ENCODE measurements around the gene FILIP1. TPM values are rescaled to one million over a fixed set of nuclear protein-coding genes. Genes with fewer than 3 reads are reported as not detected.

FILIP1 gene
- total RNA-seq, 1 experiment from 2014 or later: not detected

DNA sequence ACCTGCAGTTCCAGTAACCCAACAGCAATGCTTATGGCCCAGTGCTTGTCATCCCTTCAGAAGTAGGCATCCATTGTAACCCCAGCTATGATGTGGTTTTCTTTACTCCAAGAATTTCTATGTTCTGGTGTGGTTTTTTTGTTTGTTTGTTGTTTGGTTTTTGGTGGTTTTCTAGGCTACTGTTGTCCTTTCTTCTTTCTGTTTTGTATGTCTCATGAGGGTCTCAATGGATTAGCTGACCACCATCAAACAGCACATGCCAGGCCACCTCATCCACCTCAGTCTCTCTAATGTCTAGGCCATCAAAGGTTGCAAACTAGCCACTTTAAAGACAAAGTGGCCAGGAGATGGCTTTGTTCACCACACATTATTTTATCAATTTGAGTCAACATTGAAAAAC lies 149.6 kb downstream of the FILIP1 start:
- DNase-seq (ENCODE audit: low read depth): no peak

DNA sequence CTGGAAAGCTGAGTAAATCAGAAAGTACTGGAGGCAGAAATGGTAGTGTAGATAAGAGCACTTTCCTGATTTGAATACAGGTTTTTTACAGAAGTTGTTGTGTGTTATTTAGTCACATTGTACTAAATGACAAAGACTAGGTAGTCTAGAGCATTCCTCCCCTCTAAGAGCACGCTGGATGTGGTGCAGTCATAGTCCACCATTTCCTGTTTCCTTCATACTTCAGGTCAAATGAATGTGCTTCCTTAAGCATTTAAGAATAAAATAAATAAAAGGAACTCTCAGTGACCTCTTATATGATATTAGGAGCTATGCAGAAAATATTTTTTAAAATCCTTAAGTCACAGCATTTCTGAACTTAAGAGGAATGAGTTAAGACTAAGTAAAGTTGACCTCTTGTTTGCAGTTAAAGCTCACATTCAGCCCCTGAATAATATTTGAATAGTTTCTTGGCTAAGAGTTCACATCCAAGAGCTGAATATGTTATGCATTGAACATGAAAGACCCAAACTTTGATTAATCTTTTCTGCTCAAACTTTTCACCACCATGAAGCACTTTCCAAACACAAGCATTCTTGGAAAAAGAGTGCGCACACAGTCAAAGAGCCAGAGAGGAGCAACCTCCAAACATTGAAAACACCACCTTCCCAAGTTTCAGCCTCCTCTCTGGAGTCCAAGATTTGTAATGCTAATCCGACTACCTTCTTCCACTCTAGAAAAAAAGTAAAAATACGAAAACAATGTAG lies 155.6 kb downstream of the FILIP1 start:
- DNase-seq (ENCODE audit: low read depth): no peak

DNA sequence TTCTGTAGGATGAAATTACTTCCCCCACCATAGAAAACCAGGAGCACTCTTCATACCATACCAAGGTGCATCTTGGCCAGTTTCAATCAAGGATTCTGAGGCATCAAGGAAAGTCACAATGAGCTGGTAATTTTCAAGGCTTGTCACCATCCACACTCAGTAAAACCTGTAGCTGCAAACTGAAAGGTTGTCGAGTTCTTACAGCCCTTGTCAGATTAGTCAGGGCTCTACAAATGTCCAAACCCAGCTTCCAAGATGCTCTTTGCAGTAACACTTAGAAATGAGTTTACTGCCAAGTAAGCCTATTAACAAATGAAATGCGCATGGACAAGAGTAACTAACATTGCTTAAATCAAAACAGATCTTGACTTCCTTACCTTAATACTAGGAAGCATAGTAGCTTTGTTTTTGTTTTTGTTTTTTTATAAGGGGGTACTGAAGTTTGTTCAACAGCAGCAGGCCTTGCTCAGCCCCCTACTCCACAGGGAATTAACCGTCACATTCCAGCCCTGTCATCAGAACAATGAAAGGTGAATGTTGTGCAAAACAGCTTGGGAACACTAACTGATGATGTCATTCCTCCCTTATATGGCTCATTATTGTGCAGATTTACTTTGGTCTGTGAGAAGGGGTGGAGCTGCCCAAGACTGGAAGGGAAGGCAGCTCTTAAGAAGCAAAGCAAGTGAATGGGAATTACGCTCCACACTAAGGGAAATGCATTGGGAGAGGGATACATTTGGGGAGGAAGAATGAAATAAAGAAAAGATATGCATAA lies 159.1 kb downstream of the FILIP1 start:
- DNase-seq (ENCODE audit: low read depth): no peak

DNA sequence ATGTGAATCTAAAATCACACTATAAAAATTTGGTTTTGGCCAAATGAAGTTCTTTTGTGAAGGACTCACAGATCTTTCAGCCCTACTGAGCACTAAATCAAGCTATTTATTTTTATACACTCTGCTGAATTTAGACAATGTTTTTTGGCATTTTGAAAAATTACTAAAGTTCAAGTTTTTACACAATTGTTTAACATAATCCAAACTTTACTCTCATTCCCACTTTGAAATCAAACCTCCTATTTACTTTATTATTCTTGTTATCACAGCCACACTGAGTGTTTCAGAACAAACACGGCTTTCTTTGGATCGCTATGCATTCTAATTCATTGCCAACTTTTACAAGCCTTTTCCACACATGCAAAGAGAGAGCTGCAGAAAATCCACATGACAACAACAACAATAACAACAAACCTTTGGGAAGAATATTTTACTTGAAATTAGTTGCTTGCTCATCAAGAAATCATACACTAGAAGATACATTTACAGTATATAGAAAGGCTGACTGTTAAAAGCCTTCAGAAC lies 159.9 kb downstream of the FILIP1 start:
- no peak for DNase-seq (ENCODE audit: low read depth)

DNA sequence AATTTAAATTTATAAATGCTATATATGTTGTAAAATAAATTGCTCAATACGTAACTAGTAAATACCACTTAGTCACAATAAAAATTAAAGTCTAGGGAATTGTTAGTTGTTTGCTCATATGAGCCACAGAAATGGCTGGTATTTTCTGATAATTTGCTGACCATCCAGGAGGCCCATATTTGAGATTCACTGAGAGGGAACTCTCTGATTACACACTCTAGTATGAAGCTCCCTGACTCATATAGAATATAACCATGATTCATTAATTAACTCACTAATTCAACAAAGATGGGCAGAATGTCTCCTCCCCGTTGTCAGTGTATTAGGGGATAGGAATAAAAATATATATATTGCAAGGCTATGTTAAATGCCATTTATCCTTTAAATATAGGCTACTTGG lies 162.4 kb downstream of the FILIP1 start:
- peak; percentile 3 for DNase-seq (ENCODE audit: low read depth)

DNA sequence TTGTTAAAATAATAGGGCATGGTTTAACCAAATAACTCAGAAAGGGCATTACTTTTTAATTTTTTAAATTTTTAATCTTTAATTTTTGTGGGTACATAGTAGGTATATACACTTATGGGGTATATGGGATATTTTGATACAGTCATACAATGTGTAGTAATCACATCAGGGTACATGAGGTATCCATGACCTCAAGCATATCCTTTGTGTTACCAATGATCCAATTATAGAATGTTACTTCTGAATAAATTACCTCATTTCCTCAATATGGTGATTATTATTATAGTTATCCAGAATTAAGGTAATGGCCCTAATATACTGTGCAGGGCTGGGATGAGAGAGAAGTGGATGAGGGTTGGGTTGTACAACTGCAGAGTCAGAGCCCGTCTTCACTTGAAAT lies 163.9 kb downstream of the FILIP1 start:
- no peak for DNase-seq (ENCODE audit: low read depth)

DNA sequence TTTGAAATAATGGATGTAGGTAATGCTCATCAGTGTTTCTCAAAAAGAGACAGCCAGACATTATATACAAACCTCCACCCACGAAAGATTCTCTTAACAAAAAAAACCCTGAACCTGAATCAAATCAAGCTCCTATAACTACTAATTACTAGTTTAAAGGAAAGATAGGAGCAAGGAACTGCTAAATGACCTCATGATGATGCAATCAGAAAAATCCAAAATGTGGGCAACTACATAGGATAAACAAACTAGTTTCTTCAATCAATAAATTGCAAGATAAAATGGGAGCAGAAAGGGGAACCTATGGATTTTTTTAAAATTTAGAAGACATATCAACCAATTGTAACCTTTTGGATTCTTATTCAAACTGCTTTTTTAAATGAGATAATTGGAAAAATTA lies 165.8 kb downstream of the FILIP1 start:
- DNase-seq (ENCODE audit: low read depth): no peak

DNA sequence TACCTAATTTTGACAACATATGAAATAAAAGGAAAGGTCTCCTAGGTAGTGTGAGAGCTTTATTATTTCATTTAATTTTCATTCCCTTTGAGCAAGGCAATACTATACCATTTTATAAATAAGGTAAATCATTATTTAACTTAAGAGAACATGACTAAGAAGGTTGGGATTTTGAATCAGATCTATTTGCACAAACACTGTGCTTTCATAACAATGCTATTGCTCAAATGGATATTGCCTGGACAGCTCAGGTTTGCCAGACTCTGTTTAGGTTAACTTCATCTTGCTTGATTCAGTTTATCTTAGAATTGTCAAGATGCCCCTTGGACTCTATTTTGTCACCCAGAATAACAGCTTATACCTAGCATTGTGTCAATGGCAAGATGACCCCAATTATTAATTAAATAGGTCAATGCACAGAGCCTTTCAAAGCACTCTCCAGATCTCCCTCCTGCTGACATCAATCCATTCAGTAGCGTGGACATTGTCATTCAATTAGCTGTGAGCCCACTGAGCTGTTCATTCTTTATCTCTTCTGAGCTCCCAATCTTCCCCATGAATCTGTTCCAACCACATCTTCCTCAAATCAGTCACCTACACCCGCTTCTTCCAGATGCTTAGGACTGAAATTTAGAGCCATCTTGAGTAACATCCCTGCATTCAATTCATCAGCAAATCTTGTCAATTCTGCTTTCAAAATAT lies 166.9 kb downstream of the FILIP1 start:
- DNase-seq (ENCODE audit: low read depth): no peak

DNA sequence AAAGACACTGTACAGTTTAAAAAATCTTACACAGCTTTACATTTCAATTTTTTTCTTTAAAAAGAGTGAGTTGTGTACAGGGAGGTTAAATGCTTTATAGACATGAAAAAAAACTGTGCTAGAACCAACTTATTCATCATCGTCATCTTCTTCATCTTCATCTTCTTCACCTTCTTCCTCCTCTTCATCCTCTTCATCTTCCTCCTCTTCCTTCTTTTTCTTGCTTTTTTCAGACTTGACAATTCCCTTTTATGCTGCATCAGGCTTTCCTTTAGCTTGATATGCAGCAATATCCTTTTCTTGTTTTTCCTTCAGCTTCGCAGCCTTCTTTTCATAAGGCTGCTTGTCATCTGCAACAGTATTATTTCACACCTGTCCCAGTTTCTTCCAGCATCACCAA lies 174.7 kb downstream of the FILIP1 start:
- no peak for DNase-seq (ENCODE audit: low read depth)

DNA sequence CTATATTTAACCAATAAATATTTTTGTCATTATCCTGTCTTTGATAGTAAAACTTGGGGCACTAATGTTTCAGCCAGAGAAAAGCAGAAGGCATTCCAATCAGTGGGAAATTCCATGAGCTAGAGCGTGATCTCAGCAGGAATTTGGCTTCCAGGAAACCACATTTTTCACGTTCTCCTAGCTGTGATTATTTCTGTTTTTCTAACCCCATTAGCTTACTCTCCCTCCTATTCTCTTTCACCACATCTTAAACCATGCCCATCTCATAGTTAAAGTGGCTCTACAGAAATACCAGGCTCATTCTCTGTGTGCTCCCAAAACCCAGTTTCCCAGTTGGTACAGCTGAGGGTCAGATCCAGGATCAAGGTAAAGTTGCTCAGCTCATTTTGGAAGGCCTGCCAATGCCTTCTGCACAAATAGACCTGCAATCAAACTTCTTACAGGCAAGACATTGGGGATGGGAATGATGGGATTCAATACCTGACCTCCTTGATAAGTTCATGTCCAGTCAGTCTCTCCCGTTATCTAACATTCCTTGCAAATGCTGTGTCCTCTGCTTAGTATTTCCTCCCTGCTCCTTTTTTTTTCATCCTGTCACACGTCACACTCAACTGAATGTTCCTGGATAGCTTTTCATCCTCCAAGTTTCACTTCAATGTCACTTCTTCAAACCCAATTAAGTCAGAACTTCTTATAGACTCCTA lies 175.9 kb downstream of the FILIP1 start:
- DNase-seq (ENCODE audit: low read depth): peak; percentile 2

DNA sequence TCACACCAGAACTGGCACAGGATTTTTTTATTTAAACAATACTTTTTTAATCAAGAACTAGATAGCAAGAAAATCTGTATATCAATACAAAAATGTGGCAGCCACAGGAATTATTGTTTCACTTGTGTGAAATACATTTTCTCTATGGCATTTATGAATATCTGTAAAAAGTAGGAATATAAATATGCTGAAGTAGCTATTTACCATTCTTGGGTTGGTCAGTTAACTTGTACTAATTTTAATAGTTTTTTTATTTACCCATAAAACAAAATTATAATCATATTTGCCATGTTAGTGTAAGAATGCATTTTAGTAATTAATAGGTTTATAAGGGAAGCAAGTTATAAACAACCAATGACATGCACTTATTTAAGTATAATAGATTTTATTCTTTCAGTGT lies 177.6 kb downstream of the FILIP1 start:
- DNase-seq (ENCODE audit: low read depth): no peak

DNA sequence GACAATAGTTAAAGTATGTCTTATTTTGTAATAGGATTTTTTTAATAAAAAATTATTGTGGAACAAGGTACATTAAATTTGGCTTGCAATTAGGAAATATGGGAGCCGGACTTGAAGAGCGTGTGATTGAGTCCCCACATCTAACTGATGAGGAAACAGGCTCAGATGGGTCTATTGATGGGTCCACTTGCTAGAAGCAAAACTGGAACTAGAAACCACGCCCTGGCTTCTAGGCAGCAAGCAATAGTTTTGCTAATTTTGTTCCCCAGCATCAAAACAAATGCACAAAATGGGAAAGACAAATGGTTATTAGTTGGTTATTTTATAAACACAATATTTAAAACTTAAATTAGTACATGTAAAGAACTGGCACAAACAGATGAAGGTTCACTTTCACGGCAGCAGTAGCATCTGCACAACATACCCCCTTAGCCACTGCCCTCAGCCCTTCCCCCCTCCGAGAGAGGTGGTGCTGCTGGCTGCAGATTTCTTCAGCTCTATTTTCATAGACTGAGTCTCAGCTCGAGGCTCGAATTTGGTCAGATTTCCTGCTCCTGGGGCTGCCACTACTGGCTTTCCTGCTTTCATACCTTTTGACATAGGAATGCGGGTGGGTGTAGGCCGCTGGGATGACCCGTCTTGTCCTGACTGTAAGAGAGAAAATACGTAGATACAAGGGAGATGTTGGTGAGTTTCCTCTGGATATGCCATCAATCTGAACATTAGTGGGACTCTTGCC lies 185.2 kb downstream of the FILIP1 start:
- DNase-seq (ENCODE audit: low read depth): no peak

DNA sequence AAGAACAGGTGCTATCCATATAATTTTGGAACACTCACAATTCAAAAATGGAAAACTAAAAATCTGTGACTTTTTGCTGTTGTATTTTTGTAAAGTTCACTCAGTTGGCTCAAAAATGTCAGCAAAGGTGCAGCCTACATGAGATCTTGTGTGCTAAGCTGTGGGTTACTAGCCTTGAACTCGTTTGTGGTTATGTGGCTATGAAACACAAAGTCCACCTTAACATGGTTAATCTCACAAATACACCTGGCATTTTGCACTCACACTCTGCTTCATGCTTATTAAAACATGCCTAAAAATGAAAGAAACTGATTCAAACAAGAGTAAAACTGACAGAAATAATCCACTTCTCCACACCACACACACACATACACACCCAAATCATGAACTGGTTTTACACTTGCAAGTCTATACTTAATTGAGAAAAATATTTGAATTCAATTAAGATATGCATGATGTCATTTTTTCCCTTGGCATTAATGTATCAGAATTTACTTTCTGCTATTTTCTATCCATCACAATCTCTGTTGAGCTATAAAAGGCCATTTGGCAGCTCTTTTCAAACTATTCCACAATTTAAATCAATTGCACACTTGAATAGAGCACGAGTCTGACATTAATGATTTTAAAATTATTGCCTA lies 186.1 kb downstream of the FILIP1 start:
- DNase-seq (ENCODE audit: low read depth): no peak

DNA sequence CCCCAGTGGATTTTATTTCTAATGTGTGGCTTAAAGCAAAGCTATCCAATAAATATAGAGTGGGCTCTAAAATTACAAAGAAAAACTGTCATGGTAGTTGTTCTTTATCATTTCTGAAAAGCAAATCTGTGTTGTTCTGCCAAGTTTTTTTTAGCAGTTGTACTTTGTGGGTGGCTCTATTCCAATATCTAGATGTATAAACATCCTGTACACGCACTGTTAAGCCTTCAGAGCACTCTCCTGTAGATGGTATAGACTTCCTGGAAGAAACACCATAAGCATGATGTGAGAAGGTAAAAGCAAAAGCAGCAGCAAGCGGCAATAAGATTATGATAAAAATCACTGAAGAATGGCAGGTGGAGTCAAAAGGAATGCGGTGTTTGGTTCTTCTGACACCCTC lies 187.5 kb downstream of the FILIP1 start:
- no peak for DNase-seq (ENCODE audit: low read depth)

DNA sequence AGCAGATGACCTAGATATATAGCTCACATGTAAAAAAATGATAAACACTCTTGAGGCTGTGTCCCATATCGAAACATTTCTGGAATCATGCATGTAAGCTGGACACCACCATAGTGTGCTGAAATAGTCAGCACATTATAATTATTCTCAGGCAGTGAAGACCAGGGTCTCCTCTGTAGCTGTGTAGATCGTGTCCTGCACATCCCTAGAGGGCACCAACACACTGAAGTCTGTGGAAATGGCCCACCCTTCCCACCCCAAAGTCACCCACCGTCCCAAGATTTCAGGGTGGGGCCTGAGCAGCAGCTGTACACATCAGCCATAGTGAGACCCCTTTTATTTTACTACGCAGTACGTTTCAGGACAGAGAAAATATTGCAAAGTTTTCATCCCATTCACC lies 188.0 kb downstream of the FILIP1 start:
- DNase-seq (ENCODE audit: low read depth): no peak

DNA sequence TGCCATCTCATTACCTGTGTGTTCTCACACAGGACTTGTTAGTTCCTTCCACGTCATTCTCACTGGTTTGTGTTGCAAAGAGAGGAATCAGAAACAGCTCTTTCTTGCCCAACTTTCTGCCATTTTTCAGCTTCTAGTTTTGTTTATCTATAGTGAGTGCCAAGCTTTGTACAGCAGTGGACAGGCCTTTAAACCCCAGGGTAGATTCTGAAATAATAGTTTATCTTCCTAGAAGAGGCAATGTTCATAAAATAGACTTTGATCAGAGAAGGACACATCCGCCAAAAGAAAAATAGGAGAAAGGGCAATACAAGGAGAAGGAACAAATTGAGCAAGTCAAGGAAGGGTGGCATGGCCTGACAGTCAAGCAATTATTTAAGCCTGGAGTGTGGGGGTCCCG lies 191.3 kb downstream of the FILIP1 start:
- DNase-seq (ENCODE audit: low read depth): no peak

DNA sequence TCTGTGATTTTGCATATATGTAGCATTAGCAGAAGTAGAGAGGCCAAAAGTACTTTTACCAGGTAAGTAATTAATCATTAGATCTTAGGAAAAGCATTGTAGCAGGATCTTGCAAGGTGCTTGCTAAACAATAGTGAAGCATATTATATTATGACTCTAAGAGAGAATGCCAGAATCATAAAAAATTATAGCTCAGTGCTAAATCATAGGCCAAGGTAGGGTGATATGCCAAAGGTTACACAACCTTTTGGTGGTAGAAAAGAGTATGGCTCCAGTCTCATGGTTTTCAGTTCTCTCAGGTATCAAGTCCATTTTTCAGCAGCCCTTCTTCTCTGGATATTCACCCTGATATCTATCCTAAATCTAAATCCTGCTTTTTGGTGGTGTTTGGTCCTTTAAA lies 192.1 kb downstream of the FILIP1 start:
- DNase-seq (ENCODE audit: low read depth): no peak

DNA sequence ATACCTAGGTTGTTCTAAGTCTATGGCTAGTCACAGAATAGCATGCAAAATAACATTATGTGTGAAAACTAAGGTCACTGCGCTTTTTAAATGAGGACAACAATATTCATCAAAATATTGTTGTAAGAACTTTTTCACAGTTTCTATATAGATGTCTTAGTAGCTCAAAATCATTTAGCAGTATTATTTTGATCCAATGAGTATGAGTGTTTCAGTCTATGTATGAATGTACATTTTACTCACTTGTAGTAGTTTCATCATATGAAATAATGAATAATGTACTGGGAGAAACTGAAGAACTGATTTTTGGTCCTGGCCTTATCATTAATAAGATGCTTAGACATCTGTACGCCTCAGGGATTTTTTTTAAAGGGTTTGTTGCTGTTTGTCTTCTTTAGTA lies 192.5 kb downstream of the FILIP1 start:
- no peak for DNase-seq (ENCODE audit: low read depth)

DNA sequence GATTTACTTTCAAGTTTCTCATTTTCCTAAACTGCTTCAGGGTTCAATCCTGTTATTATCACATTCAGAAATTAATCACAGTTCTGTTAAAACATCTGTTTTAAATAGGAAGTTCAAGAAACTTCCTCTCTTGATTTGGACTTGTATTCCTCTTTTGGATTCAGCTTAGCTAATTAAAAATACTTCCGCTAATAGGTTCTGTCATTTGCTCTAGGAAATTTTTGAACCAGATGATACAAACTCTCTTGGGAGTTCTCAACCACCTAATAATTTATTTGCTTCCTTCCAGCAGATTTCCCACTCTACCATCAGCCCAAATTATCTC lies 193.1 kb downstream of the FILIP1 start:
- DNase-seq (ENCODE audit: low read depth): no peak

DNA sequence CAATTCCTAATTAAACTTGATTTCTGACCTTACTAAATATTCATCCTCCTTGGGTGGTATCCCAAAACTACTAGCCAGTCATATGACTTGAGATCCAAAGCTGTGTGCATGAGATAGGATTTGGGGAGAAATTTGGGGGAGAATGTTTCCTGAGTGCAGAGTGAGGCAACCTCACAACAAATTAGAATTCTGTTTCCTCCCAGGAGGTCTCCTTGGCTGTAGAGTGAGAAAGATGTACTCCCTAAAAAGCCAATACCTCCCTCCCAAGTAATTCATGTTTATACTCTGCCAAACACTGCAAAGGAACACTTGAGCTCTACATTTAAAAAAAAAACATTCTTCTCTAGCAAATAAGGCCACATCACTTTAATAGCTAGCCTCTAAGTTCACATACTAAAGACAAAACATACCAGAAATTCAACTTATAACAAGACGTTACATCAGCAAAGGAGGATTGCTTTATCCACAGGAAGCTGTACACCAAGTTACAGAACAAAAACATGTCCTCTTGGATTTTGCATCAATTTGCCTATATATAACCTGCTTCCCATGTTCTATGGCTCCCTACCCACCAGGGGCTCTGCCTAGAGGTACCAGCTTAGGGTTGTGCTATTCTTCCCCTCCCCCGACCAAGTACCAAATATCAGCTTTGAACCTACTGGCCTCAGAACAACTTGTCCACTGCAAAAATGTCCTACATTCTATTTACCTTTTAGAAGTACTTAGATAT lies 193.6 kb downstream of the FILIP1 start:
- DNase-seq (ENCODE audit: low read depth): no peak

All from RPMI7951 (cell line).